Left forelimb (tissue), 1 donor: ENCODE data around the gene LGI1.
"Not testable (repeated sequence)": the region's sequence is repeated elsewhere in the genome, so short reads cannot be mapped to it uniquely, and the experiment has no call there.

Experiments
- DNase-seq: peaks from one replicate; pipeline ENCODE4 v3.0.0-alpha.2; 2018; ENCODE audit warnings: low spot score

The LGI1 gene

GRCh38 chr10:93807371-93807770, 49.6 kb downstream of the LGI1 start:
- DNase-seq: no peak

DNA sequence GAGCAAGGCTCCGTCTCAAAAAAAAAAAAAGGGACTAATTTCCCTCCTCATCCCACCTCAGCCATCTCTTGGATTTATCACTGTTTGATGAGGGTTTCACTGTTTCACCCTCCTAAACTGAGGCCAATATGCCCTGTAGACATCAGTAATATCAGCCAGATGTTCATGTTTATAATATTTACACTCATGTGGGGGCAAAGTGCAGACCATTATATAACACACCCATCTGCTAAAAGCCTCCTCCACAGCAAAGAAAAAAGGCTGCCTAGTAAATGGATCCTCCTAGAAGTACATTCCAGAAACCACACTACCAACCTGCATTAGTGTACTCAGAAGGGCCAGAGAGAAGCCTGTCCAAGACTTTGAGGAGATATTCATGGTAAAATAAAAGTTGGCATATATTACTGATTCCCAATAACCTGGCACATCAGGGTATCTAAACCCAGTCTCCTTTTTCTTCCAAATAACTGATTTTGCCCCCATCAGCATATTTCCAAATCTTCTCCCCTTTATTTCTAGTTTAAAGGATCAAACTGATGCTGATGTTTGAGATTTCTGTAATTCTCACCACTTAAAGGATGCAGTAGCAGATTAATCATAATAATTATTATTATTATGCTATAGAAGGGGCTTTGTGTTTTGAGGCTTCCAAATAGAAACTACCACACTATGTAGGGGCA, 55.1 kb downstream of the LGI1 start:
- DNase-seq: no peak

GRCh38 chr10:93813507-93814465, 56.0 kb downstream of the LGI1 start:
- no peak for DNase-seq

GRCh38 chr10:93815304-93816096, 57.8 kb downstream of the LGI1 start:
- no peak for DNase-seq

DNA sequence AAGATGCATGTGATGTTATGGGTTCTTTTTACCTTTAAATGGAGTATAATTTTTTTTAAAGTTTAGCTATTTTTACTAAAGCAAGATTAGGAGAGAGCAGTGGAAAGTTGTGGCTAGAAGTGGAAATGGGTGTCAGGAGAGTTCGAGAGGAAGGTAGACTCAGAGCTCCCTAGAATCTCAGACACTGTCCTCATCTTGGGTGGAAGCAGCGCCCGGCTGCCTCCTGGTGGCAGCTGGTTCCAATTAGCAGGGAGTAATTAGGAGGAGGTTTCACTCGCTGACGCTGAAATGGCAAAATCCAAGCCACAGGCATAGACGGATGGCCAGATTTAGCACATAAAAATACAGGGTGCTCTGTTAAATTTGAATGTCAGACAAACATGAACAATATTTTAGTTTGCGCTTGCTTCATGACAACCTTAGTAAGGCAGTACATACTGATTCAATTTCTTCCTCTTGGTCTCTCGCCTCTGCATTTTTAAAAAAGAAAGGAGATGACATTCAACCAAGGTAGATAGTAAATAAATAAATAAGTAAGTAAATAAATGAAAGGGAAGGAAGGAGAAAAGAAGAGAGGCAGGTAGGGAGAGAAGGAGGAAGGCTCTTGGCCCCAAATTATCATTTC, 58.5 kb downstream of the LGI1 start:
- DNase-seq: no peak

- DNase-seq: no peak
These were observed 60.4 kb downstream of the LGI1 start for GRCh38 chr10:93818086-93818485.

DNA sequence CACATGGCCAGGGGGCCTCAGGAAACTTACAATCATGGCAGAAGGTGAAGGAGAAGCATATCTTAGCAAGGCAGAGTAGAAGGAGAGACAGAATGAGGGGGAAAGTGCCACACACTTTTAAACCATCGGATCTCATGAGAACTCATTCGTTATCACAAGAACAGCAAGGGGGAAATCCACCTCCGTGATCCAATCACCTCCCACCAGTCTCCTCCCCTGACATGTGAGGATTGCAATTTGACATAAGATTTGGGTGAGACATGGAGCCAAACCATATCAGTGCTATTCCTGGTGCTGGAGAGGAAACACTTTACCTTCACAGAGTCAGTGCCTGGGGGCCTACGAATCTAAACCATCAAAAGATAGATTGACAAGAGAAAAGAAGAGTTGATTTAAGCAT, 61.8 kb downstream of the LGI1 start:
- no peak for DNase-seq

DNA sequence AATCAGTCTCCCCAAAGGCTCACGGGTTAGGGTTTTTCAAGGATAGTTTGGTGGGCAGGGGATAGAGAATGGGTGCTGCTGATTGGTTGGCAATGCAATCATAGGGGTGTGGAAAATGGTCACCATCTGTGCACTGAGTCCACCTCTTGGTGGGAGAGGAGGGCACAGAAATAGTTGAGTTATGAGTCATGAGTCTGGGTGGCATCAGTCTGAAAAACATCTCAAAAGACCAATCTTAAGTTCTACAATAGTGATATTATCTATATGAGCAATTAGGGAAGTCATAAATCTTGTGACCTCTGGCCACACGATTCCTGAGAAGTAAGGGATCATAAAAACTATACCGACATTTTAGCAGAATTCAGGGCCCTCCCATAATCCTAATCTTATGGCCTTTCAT, 62.7 kb downstream of the LGI1 start:
- no peak for DNase-seq

- no peak for DNase-seq
These were observed 63.5 kb downstream of the LGI1 start for GRCh38 chr10:93821051-93821772.

GRCh38 chr10:93826355-93826754, 68.6 kb downstream of the LGI1 start:
- no peak for DNase-seq

GRCh38 chr10:93827056-93827804, 69.5 kb downstream of the LGI1 start:
- no peak for DNase-seq

DNA sequence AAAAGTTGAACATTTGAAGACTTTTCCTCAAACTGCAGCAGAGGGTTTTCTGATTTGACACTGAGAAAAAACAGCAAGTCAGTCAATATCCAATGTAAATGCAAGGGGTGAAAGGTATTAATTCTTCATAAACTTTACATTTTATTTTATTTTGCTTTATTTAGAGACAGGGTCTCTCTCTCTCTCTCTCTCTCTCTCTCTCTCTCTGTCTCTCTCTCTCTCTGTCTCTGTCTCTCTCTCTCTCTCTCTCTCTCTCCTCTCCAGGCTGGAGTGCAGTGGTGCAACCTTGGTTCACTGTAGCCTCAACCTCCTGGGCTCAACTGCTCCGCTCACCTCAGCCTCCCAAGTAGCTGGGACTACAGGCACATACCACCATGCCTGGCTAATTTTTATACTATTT, 73.3 kb downstream of the LGI1 start:
- DNase-seq: not testable (repeated sequence)

DNA sequence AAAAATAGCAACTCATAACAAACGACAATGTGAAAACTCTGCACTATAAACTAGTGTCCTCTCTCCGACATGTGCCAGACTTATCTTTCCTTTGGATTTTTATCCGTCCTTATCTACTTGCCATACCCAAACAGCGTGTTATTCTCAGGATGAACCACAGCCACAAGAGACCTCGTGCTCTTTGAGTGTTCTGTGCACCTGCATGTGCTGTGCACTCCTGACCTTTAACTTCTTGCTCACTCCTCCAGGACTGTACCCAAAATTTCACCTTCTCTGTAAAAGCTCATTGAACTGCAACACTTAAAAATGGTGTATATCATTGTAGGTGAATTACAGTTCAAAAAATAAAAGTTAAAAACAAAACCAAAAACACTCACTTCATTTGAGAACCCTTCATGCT, 78.0 kb downstream of the LGI1 start:
- DNase-seq: no peak

- no peak for DNase-seq
These were observed 80.1 kb downstream of the LGI1 start for GRCh38 chr10:93837822-93838221.

DNA sequence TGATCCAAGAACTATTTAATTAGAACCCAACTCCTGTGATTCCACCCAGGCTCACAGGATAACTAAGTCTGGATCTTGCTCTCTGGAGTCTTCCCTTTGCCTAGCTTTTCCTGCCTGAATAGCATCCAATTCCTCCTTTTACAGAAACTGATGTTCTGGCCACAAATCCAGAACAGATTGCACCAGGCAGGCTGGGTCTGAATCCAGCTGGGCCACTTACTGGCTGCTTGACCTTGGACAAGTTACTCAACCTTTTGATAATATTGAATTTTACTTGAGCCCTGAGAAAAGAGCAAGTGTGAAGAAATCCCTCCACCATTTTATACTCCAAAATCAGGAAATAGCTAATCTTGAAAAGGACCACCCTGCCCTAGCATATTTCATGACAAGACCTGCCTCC, 80.5 kb downstream of the LGI1 start:
- DNase-seq: no peak

DNA sequence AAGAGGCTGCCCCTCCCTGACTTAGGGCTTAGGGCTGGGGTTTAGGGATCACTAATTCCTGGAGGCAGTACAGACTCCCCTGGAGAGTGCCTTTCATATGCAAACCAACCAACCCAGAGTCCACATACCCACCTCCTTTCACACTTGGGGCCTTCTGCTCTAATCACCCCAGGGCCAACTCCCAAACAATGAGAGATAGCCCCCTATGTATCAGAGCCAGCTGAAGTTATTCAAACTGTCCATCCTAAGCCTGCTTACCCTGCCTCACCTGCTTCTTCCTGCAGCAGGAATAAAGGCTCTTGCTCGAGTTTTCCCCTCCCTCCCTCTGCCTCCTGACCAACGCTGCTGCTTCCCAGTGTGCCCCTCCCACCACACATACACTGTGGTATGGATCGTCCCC, 84.2 kb downstream of the LGI1 start:
- no peak for DNase-seq

GRCh38 chr10:93844979-93845626, 87.4 kb downstream of the LGI1 start:
- no peak for DNase-seq
